A204.1 (cell line): ENCODE measurements around the gene APAF1.
A peak's percentile ranks its signal among the peaks of the same experiment; 100 is the strongest.

ENCODE experiments used
- FAIRE-seq: peaks from 2 replicates; lab custom pipeline; 2012; peaks lifted over from hg19 to GRCh38; lab: Jason Lieb, UNC

The APAF1 gene

DNA sequence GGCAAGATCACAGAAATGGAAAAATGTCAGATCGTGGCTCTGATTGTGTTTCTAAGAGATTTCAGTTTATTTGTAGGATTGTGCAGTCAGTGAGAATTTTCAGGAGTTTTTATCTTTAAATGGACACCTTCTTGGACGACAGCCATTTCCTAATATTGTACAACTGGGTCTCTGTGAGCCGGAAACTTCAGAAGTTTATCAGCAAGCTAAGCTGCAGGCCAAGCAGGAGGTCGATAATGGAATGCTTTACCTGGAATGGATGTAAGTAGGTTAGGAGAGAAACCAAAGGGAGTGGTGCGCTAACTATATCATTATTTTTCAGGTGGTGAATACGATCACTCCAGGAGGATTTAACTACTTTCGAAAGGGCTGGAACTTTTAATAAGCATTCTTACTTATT, 26.4 kb downstream of the APAF1 start:
- FAIRE-seq = no peak

DNA sequence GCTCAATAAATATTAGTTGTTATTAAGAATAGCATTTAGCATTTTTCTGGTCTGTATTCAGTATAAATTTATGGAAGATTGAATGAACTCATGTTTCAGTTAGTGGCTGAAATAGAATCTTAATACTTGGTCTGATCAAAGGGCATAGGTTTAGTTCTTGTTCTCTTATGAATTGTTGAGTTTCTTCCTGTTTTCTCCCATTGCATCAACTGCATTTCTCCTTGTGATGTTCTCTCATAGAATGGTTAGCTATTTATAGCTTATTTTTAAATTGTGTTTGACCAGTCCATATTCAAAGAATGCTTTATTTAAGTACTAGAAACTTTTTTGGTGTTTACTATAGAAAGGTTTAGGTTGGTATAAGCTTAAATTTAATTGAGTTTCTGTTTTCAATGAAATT, 29.8 kb downstream of the APAF1 start:
- FAIRE-seq = no peak

DNA sequence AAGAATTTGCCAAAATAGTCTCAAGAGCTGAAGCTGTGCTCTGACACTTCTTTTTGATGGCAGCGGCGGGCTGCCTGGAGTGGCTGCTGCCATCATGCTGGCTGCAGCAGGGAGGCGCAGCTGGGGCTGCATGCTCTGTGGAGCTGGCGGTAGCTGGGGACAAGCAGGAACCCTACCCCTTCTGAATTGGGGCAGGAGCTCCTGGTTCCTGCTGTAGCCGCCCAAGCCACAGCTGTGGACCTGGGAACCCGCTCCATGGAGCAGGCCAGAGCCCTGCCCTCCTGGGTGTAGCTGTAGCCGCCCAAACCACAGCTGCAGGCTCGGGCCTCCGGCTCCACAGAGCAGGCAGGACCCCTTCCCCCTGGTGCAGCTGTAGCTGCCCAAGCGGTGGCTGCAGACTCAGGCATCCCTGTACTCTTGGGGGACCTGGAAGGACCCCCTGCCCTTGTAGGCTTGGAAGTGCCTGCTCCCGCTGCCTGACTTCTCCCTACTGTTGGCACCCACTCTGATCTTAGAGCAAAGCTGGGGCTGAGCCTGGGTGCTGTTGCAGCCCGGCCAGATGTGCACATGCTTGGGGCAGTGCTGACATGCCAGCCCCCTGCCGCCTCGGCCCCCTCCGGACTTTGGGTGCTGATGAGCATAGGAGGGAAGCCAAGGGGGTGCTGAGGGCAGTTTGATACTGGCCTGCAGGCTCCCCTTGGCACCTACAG, 33.3 kb downstream of the APAF1 start:
- no peak for FAIRE-seq

DNA sequence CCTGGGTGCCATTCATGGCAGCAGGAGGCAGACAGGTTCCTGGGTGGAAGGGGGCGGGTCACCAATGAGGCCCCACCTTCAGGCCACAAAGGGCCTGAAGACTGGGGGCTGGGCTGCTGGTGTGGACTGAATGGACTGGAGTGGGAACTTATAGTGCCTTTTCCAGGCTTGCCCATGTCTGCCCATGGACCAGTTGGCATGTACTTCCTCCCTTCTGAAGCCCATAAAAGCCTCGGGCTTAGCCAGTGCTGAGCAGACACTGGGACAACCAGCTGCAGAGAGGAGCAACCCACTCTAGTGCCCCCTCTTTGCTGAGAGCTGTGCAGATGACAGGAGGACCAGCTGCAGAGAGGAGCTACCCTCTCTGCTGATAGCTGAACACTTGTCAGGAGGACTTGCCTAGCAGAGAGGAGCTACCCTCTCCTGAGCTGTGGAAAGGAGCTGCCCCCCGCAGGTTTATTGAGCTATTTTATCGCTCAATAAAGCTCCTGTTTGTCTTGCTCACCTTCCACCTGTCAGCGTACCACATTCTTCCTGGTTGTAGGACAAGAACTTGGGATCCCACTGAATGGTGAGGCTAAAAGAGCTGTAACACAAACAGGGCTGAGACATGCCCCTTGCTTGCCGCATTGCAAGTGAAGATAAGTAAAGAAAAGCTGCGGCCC, 34.0 kb downstream of the APAF1 start:
- FAIRE-seq = no peak

DNA sequence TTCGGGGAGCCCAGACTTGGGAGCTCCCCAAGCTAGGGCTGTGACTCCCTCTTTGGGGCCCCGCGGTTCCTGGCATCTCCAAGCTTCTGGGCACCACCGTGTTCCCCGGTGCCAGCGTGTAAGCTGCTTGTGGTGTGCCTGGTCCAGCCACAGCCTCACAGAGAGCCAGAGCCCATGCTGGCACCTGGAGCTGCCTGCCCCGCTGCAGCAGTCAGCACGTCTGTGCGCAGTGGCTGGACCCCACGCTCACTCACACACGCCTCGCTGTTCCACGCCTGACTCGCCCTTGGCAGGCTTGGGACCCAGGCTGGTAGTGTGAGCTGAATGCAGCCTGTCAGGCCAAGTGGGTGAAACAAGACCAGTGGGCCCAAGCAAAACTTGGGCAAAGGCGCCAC, 34.5 kb downstream of the APAF1 start:
- no peak for FAIRE-seq

- no peak for FAIRE-seq
These were observed 39.1 kb downstream of the APAF1 start for GRCh38 chr12:98684199-98684598.

DNA sequence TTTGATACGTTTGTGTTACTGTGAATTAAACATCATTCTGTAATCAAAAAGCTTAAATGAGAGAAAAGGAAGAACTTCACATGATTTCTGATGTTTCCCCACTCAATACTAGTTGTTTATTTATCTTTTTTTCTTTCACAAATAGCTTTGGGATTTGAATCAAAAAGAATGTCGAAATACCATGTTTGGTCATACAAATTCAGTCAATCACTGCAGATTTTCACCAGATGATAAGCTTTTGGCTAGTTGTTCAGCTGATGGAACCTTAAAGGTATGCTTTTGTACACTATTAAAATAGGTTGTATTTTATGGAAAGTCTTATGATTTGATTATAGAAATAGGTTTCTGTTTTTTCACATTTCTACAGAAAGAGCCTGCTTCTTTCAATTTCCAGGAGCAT, 41.5 kb downstream of the APAF1 start:
- no peak for FAIRE-seq

DNA sequence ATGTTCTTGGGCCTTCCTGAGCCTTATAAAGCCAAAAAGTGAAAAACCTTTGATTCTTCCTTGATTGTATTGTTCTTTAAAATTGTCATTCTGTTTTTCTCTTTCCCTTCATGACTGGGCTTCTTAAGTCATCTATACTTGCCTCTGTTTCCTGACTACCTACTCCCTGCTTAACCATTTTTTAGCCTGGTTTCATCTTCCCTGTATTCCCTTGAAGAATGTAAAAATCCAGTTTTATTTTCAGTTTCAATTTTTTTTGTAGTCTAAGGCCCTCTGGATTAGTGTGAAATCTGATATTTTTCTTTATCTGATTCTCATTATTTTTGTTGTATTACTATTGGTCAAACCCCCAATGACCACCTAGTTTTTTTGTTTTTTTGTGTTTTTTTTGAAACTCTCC, 46.3 kb downstream of the APAF1 start:
- FAIRE-seq = no peak

DNA sequence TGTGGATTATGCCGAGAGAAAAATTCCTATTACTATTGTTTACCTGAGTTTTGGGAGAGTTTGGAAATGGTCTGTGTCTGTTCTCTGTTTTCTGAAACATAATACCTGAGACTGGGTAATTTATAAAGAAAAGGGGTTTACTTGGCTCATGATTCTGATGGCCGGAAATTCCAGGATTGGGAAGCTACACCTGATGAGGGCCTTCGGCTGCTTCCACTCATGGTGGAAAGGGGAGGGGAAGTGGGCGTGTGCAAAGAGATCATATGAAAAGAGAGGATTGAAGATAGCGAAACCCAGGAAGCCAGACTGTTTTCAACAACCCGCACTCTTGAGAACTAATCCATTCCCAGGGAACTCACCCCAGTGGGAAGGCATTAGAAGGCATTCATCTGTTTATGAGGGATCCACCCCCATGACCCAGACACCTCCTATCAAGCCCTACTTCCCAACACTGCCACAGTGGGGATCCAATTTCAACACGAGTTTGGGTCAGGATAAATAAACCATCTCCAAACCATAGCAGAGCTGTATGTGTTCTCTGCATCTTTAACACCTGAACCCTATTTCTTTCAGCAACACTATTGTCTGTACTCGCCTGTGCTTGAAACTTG, 51.1 kb downstream of the APAF1 start:
- no peak for FAIRE-seq

DNA sequence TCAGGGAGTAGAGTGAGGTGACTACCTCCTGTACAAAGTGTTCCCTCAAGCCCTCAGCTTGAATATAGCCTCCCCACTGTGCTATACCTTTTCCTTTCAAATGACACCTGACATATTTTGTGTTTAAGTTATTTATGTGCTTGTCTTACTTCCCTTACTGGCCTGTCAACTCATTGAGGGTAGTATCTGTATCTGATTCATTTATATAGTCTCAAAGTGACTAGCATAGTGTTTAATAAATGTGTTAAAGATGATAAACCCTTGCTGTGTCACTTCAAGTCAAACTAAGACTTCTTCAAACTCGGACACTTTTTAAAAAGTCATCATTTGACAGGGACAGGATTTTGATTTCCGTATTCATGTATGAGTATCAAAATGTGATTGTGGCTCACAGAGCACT, 52.1 kb downstream of the APAF1 start:
- no peak for FAIRE-seq

DNA sequence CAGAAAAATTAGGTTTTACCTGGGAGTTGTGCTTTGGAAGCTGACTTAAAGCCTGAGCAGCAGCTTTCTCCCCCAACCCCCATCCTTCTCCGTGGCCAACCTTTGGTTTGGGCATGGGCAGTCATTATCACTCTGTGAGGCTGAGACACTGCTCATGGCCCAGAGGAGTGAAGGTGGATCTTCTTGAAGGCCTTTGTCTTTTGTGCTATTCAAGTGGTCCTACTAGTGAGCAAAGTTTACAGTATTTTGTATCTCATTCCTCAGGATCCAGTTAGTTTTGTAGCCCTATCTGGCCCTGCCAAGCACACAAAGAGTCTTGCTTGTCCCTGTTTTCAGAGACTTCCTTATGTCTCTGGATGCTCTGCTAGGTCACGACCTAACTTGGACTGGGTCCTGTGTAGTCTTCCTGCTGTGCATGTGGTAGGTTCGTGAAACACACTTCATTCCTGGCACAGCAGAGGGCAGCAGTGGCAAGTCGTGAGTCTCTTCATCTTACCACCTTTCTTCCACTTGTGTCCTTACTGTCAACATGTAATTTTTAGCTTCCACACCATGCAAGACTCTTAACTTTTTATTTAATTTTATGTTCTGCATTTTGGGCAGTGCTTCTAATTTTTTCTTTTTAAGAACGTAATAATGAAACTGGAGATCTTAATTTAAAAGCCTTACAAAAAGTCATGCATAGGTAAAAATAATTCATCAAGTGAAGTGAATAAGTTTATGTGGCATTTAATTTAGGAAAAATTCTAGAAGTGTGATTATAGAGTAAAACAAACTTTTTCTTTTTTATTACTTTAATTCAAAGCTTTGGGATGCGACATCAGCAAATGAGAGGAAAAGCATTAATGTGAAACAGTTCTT, 53.7 kb downstream of the APAF1 start:
- FAIRE-seq = peak; percentile 70

GRCh38 chr12:98699586-98699985, 54.5 kb downstream of the APAF1 start:
- FAIRE-seq = no peak

GRCh38 chr12:98701166-98701565, 56.1 kb downstream of the APAF1 start:
- FAIRE-seq = no peak

DNA sequence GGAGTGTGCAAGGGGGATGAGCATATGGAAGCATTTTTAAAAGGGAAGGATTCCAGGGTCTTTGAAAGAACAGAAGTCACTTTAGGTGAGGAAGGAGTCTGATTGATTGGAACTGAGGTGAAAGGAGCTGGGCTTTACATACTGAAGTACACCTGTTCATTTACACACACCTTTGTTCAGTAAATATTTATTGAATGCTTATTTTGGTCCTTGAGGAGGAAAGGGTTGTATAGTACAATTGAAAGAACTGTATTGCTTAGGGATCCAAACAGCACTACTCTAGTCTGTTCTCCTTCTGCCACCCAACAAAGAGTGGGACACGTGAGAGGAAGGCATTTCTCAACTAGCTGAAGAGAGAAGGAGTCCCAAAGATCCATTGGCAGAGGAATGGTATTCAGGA, 63.9 kb downstream of the APAF1 start:
- FAIRE-seq = no peak

GRCh38 chr12:98714426-98714825, 69.3 kb downstream of the APAF1 start:
- no peak for FAIRE-seq

DNA sequence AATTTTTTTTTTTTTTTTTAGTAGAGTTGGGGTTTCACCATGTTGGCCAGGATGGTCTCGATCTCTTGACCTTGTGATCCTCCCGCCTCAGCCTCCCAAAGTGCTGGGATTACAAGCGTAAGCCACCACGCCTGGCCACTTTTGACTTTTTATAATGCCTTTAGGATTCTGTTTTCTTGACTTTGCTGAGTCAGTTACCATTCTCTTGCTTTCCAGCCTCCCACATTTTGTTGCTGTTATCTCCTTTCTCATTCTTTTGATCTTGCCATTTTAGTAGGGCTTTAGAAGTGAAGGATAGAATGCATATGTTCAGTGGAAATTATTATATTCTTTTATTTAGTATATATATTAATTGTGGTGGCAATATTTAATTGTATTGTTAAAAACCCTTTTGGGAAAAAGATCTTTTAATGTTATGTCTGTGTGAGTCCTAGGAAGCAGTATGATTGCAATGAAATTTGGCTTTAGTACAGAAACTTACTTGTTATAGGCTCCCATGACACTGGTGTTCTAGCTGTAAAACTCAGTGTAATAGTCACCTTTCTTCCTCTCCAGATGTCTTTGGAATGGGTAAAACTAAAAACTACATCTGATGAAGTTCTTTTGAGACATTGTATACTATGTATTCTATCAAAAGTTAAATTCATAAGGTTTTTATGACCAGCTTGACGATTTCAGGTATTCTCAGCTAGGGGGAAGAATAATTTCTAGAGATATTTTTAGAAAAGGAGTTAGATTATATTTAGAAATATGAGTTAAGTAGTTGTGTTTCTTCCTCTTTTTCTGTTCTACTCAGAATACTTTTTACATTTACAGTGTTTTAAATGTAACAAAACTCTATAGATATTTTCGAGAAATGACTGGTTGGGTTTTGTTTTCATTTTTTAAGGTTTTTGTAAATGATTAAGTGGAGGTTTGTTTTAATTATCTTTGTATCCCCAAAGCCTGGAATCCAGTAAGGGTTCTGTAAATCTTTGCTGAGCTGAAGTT, 74.7 kb downstream of the APAF1 start:
- FAIRE-seq = no peak

- FAIRE-seq = no peak
These were observed 76.2 kb downstream of the APAF1 start for GRCh38 chr12:98721204-98721702.

DNA sequence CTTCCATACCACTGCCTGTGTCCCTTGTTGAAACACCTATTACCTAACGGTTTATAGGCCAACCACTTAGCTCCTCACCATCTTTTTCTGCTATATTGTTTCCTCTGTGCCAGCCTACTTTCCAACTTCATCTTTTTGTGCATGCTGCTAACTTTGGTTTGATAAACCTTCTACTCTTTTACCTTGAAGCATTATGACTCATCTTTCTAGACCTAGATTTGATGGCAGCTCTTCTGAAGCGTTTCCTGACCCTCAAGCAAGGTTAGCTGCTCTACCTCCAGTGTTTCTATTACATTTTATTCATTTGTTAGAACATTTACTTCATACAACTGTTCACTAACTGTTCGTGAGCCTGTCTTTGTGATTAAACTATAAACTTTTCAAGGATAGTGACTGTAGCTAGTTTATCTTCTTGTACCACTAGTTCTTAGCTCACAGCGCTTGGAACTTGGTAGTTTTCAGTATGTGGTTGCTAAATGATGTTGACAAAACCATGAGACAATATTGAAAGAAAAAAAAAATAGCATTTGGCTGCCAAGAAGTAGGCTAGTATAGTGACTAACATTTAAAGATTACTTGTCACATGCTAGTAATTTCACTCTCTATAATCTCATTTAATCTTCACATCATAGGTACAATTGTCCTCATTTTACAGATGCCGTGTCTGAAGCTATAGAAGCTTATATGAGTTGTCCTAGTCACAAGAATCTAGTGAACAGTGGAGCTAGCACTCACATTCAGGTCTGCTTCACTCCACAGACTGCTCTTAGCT, 79.5 kb downstream of the APAF1 start:
- no peak for FAIRE-seq

DNA sequence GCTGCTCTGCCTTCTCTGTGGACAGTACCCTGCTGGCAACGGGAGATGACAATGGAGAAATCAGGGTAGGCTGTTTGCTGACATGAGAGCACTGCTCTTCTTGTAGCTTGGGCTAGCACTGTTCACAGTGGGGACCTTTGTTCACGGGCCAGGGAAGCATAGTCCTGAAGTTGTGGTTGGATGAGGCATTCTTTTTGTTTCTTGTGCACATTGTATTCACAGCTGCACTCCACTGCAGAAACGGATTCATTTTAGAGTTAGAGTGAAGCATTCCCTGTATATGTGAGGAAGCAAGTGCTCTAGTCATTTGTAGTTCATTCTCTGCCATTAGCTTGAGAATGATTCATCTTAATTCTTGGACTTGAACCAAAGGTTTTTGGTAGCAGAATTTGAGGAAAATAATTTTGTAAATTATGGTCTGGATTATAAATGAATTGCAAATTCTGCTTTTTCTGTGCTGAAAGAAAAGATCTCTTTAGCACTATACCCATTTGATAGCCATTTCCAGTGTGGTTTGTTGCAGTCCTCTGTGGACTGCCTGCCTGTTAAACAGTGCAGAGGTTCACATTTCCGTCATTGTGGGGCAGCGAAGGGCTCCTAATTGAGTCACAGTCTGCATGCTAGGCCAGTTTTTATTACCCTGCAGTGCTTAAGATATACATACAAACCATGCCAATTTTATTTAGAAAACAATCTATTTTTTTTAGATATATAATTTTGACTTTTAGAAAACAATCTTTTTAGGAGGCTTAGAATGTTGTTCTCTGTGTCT, 80.6 kb downstream of the APAF1 start:
- FAIRE-seq = peak; percentile 3

- no peak for FAIRE-seq
These were observed 82.1 kb downstream of the APAF1 start for GRCh38 chr12:98727196-98727595.
